ENCODE measurements around the gene CEP152. TPM values are rescaled to one million over a fixed set of nuclear protein-coding genes. Genes with fewer than 3 reads are reported as not detected.

Gene CEP152
- total RNA-seq, 1 experiment from 2014 or later, result 13.9 TPM

DNA sequence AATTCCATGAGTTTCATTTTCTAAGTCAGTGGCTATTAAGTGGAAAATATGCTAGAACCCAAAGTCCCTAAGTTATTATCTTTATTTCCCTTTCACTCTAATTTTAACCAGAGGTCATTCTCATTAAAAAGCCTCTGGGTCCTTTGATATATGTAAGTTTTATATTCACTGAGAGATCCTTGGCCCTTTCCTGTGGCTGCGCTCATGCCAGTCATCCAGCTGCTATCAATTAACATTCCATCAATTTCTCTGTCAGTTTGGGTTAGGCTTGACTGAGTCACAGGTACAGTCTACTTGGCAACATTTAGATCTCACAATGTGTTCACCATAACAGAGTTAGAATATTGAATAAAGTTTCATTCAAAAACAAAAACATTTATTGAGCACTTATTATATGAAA, 107.3 kb downstream of the CEP152 start:
- H3K4me3 ChIP-seq (ENCODE audit: low read depth in 2 of 2, low read length in 2 of 2), result no peak overlapping the region
- intact Hi-C loops (cut with micrococcal nuclease; ENCODE audit: unreplicated experiment), result no loop called here
- no TSS peak for BruUV-seq (replicated peaks)
- TF ChIP-seq POLR2AphosphoS5 (IDR thresholded peaks at IDR 0.05; ENCODE audit: low read depth, low read length) (no peak), SIN3A (IDR thresholded peaks at IDR 0.05; ENCODE audit: borderline replicate concordance, insufficient read depth, low read depth, low read length) (no peak), TCF7L2 (IDR thresholded peaks at IDR 0.05; ENCODE audit: low read depth, low read length) (no peak), CTCF (IDR thresholded peaks at IDR 0.05) (no peak)
- TF ChIP-seq, protein P1, sequence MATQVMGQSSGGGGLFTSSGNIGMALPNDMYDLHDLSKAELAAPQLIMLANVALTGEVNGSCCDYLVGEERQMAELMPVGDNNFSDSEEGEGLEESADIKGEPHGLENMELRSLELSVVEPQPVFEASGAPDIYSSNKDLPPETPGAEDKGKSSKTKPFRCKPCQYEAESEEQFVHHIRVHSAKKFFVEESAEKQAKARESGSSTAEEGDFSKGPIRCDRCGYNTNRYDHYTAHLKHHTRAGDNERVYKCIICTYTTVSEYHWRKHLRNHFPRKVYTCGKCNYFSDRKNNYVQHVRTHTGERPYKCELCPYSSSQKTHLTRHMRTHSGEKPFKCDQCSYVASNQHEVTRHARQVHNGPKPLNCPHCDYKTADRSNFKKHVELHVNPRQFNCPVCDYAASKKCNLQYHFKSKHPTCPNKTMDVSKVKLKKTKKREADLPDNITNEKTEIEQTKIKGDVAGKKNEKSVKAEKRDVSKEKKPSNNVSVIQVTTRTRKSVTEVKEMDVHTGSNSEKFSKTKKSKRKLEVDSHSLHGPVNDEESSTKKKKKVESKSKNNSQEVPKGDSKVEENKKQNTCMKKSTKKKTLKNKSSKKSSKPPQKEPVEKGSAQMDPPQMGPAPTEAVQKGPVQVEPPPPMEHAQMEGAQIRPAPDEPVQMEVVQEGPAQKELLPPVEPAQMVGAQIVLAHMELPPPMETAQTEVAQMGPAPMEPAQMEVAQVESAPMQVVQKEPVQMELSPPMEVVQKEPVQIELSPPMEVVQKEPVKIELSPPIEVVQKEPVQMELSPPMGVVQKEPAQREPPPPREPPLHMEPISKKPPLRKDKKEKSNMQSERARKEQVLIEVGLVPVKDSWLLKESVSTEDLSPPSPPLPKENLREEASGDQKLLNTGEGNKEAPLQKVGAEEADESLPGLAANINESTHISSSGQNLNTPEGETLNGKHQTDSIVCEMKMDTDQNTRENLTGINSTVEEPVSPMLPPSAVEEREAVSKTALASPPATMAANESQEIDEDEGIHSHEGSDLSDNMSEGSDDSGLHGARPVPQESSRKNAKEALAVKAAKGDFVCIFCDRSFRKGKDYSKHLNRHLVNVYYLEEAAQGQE (IDR thresholded peaks at IDR 0.05; ENCODE audit: insufficient read depth in 1 of 2, low read depth in 2 of 2, low read length in 1 of 2), result no peak
- ATAC-seq (no peak), DNase-seq (ENCODE audit: low read depth, low spot score) (no peak)
- H3K27ac ChIP-seq (ENCODE audit: low read length), result no peak overlapping the region
- in situ Hi-C loops (cut with HindIII; ENCODE audit: low pct_unique_long_range_greater_than_20kb, low sequenced_read_pairs), result no loop called here
- no peaks in the 10 kb centered on the region for H3K36me3 ChIP-seq (ENCODE audit: control insufficient read depth, insufficient read depth, low read length)
- H3K4me1 ChIP-seq (ENCODE audit: control insufficient read depth, insufficient read depth, low read length), result no peaks in the 10 kb centered on the region
- POLR2A ChIA-PET, result no interaction called here
- H3K9me3 ChIP-seq (ENCODE audit: control insufficient read depth, insufficient read depth, low read depth, low read length), result no peaks in the 10 kb centered on the region
- H3K27me3 ChIP-seq (ENCODE audit: control insufficient read depth, insufficient read depth, low read length), result no peaks in the 10 kb centered on the region
- CTCF ChIA-PET, result no interaction called here

DNA sequence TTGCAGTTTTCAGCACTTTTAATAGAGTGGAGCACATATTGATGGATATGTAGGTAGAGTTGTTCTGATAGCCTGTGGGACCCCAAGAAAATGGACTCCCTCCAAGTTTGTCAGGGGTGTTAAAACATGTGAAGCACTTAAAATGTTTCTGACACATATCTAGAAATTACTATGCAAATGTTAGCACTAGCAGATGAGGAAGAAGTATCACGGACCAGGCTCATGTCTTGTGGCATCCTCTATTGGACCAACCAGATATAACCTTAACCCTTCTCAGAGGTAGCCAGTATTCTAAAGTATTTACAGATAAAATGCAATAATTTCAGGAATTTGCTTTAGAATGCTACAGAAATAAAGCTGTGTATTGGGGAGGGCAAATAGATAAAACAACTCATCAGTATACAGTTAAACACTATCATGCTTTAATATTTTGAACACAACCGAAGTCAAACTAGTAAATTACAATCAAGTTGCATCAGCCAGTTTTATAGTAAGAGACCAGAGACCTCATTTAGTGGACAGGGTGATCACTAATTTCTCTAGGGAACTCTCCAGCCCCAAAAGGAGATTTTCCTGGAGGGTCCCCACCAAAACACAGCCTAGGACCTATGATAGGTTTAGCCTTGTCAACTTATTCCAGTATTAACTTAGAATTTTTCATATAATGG, 108.2 kb downstream of the CEP152 start:
- H3K4me3 ChIP-seq (ENCODE audit: low read depth in 2 of 2, low read length in 2 of 2), result no peak overlapping the region
- ChIA-PET POLR2A (no interaction called here), CTCF (no interaction called here)
- no peak for ATAC-seq
- in situ Hi-C loops (cut with HindIII; ENCODE audit: low pct_unique_long_range_greater_than_20kb, low sequenced_read_pairs) (no loop called here), intact Hi-C loops (cut with micrococcal nuclease; ENCODE audit: unreplicated experiment) (no loop called here)
- TF ChIP-seq TCF7L2 (IDR thresholded peaks at IDR 0.05; ENCODE audit: low read depth, low read length) (no peak), CTCF (IDR thresholded peaks at IDR 0.05) (no peak), SIN3A (IDR thresholded peaks at IDR 0.05; ENCODE audit: borderline replicate concordance, insufficient read depth, low read depth, low read length) (no peak), POLR2AphosphoS5 (IDR thresholded peaks at IDR 0.05; ENCODE audit: low read depth, low read length) (no peak)
- TF ChIP-seq, protein P1 (IDR thresholded peaks at IDR 0.05; ENCODE audit: insufficient read depth in 1 of 2, low read depth in 2 of 2, low read length in 1 of 2), result no peak
- no peak overlapping the region for H3K27ac ChIP-seq (ENCODE audit: low read length)
- no TSS peak for BruUV-seq (replicated peaks)
- H3K9me3 ChIP-seq (ENCODE audit: control insufficient read depth, insufficient read depth, low read depth, low read length), result no peaks in the 10 kb centered on the region
- no peak for DNase-seq (ENCODE audit: low read depth, low spot score)
- H3K36me3 ChIP-seq (ENCODE audit: control insufficient read depth, insufficient read depth, low read length), result no peaks in the 10 kb centered on the region
- no peaks in the 10 kb centered on the region for H3K4me1 ChIP-seq (ENCODE audit: control insufficient read depth, insufficient read depth, low read length)
- no peaks in the 10 kb centered on the region for H3K27me3 ChIP-seq (ENCODE audit: control insufficient read depth, insufficient read depth, low read length)
